ENCODE measurements around the gene E2F1. TPM values are rescaled to one million over a fixed set of nuclear protein-coding genes. Genes with fewer than 3 reads are reported as not detected.

E2F1 gene
- total RNA-seq, 2 donors from 2014 or later: 45.4 to 123 TPM

DNA sequence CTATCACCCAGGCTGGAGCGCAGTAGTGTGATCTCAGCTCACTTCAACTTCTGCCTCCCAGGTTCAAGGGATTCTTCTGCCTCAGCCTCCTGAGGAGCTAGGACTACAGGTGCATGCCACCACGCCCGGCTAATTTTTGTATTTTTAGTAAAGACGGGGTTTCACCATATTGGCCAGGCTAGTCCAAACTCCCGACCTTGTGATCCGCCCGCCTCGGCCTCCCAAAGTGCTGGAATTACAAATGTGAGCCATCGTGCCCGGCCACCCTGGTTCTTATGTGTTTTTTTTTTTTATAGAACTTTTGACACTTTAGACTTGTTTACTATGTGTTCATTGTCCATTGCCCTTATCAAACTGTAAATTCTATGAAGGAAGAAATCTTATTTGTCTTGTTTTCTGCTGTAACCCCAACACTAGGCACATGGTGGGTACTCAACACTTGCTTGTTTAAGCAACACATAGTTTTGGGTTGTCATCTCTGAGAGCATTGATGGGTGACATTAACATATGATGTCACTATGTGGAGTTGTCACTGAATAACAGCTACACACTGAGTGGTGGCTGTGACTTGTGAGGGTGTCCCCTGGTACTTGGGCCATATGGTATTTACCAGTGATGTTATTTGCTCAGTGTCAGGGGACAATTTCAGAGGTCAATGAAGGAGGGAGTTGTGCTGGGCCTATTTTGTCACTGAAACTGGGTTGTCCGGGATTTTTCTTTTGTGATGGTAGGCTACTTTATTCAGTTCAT is 35.4 kb upstream of the E2F1 start:
- no peaks in the 10 kb centered on the region for H3K9me3 Mint-ChIP-seq
- H3K27ac Mint-ChIP-seq: peak overlapping the region; percentile 82 to 85
- peaks cover 17 to 23% of the 10 kb centered on the region in 2 donors for H3K4me1 Mint-ChIP-seq (ENCODE audit: low read depth in 2 of 2)
- no peaks in the 10 kb centered on the region for H3K27me3 Mint-ChIP-seq
- no peak for DNase-seq (ENCODE audit: low spot score)
- no peaks in the 10 kb centered on the region for H3K36me3 Mint-ChIP-seq
- no peak for ATAC-seq
- peak overlapping the region; percentile 66 for H3K4me3 Mint-ChIP-seq

DNA sequence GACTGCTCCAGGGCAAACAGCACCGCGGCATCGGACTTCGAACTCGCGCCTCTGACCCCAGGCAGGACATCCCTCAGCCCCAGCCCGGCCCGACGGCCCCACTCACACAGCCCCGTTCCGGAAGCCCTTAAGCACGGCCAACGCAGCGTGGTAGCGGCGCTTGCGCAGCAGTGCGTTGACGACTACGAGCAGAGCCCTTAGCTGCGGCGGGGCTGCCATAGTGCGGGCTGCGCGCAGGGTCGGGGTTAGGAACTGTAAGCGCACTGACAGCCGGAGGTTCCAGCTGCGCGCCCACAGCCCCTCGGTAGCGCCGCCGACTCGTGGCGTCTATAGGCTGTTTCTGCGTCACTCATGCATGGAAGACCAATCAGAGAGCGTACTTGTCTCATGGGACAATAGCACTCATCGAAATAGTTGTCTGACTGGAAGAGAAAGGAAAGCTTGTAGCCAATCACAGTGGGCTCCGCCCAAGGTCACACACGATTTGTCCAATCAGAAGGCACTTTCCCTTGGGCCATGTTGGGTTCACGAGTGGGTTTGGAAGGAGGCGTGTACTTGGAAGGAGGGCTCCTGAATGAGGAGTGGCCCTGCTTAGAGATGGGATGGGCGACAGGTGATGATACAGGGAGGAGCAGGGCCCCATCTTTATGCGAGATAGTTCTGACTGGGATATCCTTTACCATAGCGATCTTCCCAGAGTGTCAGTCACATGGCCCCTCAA is 34.0 kb upstream of the E2F1 start, which contains the start of gene PXMP4:
Gene PXMP4, minus strand, starts transcription at position 322 of the 721 bp plus-strand sequence. Its CDS starts 103 bp downstream, at position 219.
- DNase-seq (ENCODE audit: low spot score): peak; percentile 93
- peaks cover 17 to 23% of the 10 kb centered on the region in 2 donors for H3K4me1 Mint-ChIP-seq (ENCODE audit: low read depth in 2 of 2)
- ATAC-seq: peak; percentile 98 to 99
- H3K4me3 Mint-ChIP-seq: peak within 1 kb of the TSS; percentile 88
- no peaks in the 10 kb centered on the region for H3K9me3 Mint-ChIP-seq
- no peaks in the 10 kb centered on the region for H3K36me3 Mint-ChIP-seq
- no peaks in the 10 kb centered on the region for H3K27me3 Mint-ChIP-seq
- peak within 1 kb of the TSS; percentile 82 to 85 for H3K27ac Mint-ChIP-seq

DNA sequence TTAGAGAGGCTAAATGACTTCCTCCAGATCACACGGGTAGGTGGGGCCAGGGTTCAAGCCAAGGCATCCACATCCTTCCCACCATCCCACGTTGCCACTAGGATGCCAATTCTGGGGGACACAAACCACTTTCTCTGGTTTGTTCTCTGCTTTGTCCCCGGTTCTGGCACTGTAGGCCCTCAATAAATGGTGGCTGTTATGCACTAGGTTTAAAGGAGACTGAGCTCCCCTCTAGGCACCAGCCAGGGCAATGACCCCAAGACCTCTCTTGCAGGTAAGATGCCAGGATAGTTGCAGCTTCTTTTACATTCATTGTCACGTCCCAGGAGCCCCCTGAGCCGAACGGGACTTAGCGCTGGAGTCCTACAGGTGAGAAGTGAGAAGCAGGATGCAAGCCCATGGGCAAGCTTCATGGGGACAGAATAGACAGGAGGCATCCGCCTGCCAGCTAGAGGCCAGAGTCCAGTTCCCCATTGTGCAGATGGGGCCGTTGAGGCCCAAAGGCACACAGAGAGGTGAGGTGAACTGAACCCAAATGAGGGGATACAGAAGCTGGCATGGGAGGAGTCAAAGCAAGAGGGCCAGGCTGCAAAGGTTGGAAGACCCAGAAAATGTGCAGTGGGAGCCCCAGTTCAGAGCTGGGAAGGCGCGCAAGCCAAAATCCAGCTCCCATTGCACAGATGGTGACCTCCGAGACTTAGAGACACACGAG is 33.2 kb upstream of the E2F1 start:
- peak overlapping the region; percentile 82 to 85 for H3K27ac Mint-ChIP-seq
- no peaks in the 10 kb centered on the region for H3K9me3 Mint-ChIP-seq
- peaks cover 17 to 23% of the 10 kb centered on the region in 2 donors for H3K4me1 Mint-ChIP-seq (ENCODE audit: low read depth in 2 of 2)
- DNase-seq (ENCODE audit: low spot score): peak; percentile 25
- H3K27me3 Mint-ChIP-seq: no peaks in the 10 kb centered on the region
- no peaks in the 10 kb centered on the region for H3K36me3 Mint-ChIP-seq
- ATAC-seq: no peak
- peak overlapping the region; percentile 88 for H3K4me3 Mint-ChIP-seq

GRCh38 chr20:33716498-33716897 is 30.3 kb upstream of the E2F1 start:
- Mint-ChIP-seq H3K4me3 (no peak overlapping the region), H3K27ac (peak overlapping the region in 1 of 2 donors; percentile 2), H3K27me3 (no peaks in the 10 kb centered on the region), H3K36me3 (peaks cover 7% of the 10 kb centered on the region), H3K4me1 (ENCODE audit: low read depth in 2 of 2) (peaks cover 20 to 23% of the 10 kb centered on the region in 2 donors), H3K9me3 (no peaks in the 10 kb centered on the region)
- ATAC-seq (no peak), DNase-seq (ENCODE audit: low spot score) (peak; percentile 25)

GRCh38 chr20:33713865-33714367 is 27.7 kb upstream of the E2F1 start:
- Mint-ChIP-seq H3K27ac (no peak overlapping the region), H3K27me3 (no peaks in the 10 kb centered on the region), H3K9me3 (no peaks in the 10 kb centered on the region), H3K4me1 (ENCODE audit: low read depth in 2 of 2) (peaks cover 4 to 8% of the 10 kb centered on the region in 2 donors), H3K4me3 (no peak overlapping the region), H3K36me3 (peaks cover 7% of the 10 kb centered on the region)
- DNase-seq (ENCODE audit: low spot score) (peak; percentile 29), ATAC-seq (no peak)

- H3K4me1 Mint-ChIP-seq (ENCODE audit: low read depth in 2 of 2): peaks cover 0 to 3% of the 10 kb centered on the region in 2 donors
- DNase-seq (ENCODE audit: low spot score): no peak
- H3K36me3 Mint-ChIP-seq: peaks cover 7% of the 10 kb centered on the region
- ATAC-seq: no peak
- H3K27ac Mint-ChIP-seq: no peak overlapping the region
- no peaks in the 10 kb centered on the region for H3K9me3 Mint-ChIP-seq
- H3K27me3 Mint-ChIP-seq: no peaks in the 10 kb centered on the region
- no peak overlapping the region for H3K4me3 Mint-ChIP-seq
Measured at GRCh38 chr20:33711446-33711738, 25.2 kb upstream of the E2F1 start.

GRCh38 chr20:33710681-33711445 is 24.7 kb upstream of the E2F1 start:
- Mint-ChIP-seq H3K27me3 (no peaks in the 10 kb centered on the region), H3K4me1 (ENCODE audit: low read depth in 2 of 2) (peaks cover 0 to 3% of the 10 kb centered on the region in 2 donors), H3K9me3 (no peaks in the 10 kb centered on the region), H3K4me3 (no peak overlapping the region), H3K36me3 (peaks cover 7% of the 10 kb centered on the region), H3K27ac (no peak overlapping the region)
- ATAC-seq (no peak), DNase-seq (ENCODE audit: low spot score) (no peak)

GRCh38 chr20:33709905-33710541 is 23.8 kb upstream of the E2F1 start:
- peaks cover 0 to 3% of the 10 kb centered on the region in 2 donors for H3K4me1 Mint-ChIP-seq (ENCODE audit: low read depth in 2 of 2)
- peaks cover 7% of the 10 kb centered on the region for H3K36me3 Mint-ChIP-seq
- H3K9me3 Mint-ChIP-seq: no peaks in the 10 kb centered on the region
- DNase-seq (ENCODE audit: low spot score) (no peak), ATAC-seq (no peak)
- H3K27ac Mint-ChIP-seq: no peak overlapping the region
- no peaks in the 10 kb centered on the region for H3K27me3 Mint-ChIP-seq
- no peak overlapping the region for H3K4me3 Mint-ChIP-seq

DNA sequence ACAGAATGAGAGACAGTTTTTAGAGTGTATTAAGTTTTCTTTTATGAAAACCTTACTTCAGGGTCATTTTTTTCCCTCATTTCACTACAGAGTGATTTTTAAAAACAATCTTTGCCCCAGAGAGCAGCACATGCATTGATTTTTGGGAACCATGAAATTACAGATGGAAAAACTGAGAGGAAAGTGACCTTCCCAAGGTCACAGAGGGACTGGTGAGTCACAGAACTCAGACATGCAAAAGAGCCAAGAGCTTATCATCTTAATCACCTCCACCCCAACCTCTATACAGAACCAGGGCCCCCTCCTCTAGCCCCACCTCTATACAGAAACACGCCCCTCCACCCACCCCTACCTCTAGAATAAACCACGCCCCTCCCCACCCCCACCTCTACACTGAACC is 23.2 kb upstream of the E2F1 start:
- no peak for DNase-seq (ENCODE audit: low spot score)
- H3K36me3 Mint-ChIP-seq: peaks cover 7% of the 10 kb centered on the region
- ATAC-seq: no peak
- no peaks in the 10 kb centered on the region for H3K27me3 Mint-ChIP-seq
- H3K4me3 Mint-ChIP-seq: no peak overlapping the region
- H3K27ac Mint-ChIP-seq: no peak overlapping the region
- H3K4me1 Mint-ChIP-seq (ENCODE audit: low read depth in 2 of 2): peaks cover 0 to 3% of the 10 kb centered on the region in 2 donors
- no peaks in the 10 kb centered on the region for H3K9me3 Mint-ChIP-seq

- H3K27ac Mint-ChIP-seq: no peak overlapping the region
- DNase-seq (ENCODE audit: low spot score) (no peak), ATAC-seq (no peak)
- no peaks in the 10 kb centered on the region for H3K9me3 Mint-ChIP-seq
- no peaks in the 10 kb centered on the region for H3K4me1 Mint-ChIP-seq (ENCODE audit: low read depth in 2 of 2)
- H3K4me3 Mint-ChIP-seq: no peak overlapping the region
- H3K36me3 Mint-ChIP-seq: no peaks in the 10 kb centered on the region
- no peaks in the 10 kb centered on the region for H3K27me3 Mint-ChIP-seq
Measured at GRCh38 chr20:33707668-33708067, 21.5 kb upstream of the E2F1 start.

GRCh38 chr20:33704197-33704924 is 18.2 kb upstream of the E2F1 start:
- Mint-ChIP-seq H3K27ac (no peak overlapping the region), H3K4me3 (no peak overlapping the region), H3K36me3 (no peaks in the 10 kb centered on the region), H3K27me3 (no peaks in the 10 kb centered on the region), H3K4me1 (ENCODE audit: low read depth in 2 of 2) (no peaks in the 10 kb centered on the region), H3K9me3 (no peaks in the 10 kb centered on the region)
- ATAC-seq (no peak), DNase-seq (ENCODE audit: low spot score) (peak; percentile 42)

GRCh38 chr20:33703498-33704137 is 17.4 kb upstream of the E2F1 start:
- no peak overlapping the region for H3K27ac Mint-ChIP-seq
- ATAC-seq (peak in 1 of 2 donors; percentile 43), DNase-seq (ENCODE audit: low spot score) (peak; percentile 57)
- H3K9me3 Mint-ChIP-seq: no peaks in the 10 kb centered on the region
- H3K4me1 Mint-ChIP-seq (ENCODE audit: low read depth in 2 of 2): no peaks in the 10 kb centered on the region
- no peak overlapping the region for H3K4me3 Mint-ChIP-seq
- H3K36me3 Mint-ChIP-seq: no peaks in the 10 kb centered on the region
- no peaks in the 10 kb centered on the region for H3K27me3 Mint-ChIP-seq
